ENCODE measurements around the gene TUBA4B. TPM values are rescaled to one million over a fixed set of nuclear protein-coding genes. Genes with fewer than 3 reads are reported as not detected.

The TUBA4B gene
- total RNA-seq, 4 donors from 2014 or later, result not detected

DNA sequence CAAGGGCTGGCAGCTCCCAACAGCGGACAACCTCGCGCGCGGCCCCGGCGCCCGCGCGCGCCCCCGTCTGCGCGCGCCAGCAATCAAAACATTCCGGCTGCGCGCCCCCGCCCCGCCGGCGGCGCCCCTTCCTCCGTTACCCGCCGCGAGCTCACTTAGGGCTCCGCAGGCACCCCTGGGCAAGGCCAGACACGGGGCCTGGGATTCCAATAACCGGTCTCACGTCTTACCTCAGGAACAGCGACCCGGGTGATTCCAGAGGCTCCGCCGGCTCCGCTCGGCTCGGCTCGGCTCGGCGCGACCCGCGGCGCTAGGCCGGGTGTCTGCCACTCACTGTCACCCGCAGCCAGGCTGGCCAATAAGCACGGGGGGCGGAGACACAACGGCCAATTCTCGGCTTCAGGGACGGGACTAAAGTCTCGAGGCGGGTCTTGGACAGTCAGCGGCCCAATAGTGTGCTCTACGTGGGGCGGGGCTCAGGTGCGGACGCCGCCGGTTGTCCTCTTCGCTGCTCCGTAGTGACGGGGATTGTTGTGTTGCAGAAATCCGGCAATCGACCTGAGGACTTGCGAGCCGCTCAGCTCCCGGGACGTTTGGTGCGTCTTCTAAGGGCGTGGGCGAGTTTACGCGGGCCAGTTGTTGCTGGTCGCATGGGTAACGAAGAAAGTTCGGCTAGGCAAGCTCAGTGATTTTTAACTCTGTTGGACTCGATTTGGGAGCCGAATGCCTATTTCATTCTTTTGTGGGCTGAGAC is 23.6 kb upstream of the TUBA4B start, which contains the start of the genes ANKZF1 and ATG9A:
ANKZF1 (plus strand) TSS at position 502 of the 754 bp plus-strand sequence. CDS start 452 bp downstream, outside the sequence.
ATG9A (minus strand) TSS at position 332 of the 754 bp plus-strand sequence. CDS start 1,612 bp downstream, outside the sequence.
- Histone ChIP-seq H3K27me3 (no peaks in the 10 kb centered on the region), H3K36me3 (peaks cover 0 to 37% (median 17%) of the 10 kb centered on the region in 4 donors), H3K9me3 (no peaks in the 10 kb centered on the region), H3K4me3 (peak within 1 kb of the TSS; percentile 78 to 90 (median 81)), H3K4me1 (peaks cover 18 to 36% (median 30%) of the 10 kb centered on the region in 4 donors), H3K27ac (peak within 1 kb of the TSS; percentile 92 to 98 (median 96))
- in situ Hi-C loops (cut with MboI; ENCODE audit: low pct_ligation_motif_present in 1 of 4, low pct_unique_long_range_greater_than_20kb in 1 of 4, low sequenced_read_pairs in 3 of 4) (no loop called here), intact Hi-C loops (cut with DNase I; ENCODE audit: low total_unique reads) (loop anchor here (10.0 kb wide), 2 partner anchors 65 kb away; partner anchors contain the start of gene NHEJ1)
- WGBS, 2 donors (ENCODE audit: low coverage in 1 of 2), result 0% methylated on average over 48 of the region's 80 CpGs; no CpG with 5 or more reads in 1 of the 2 donors
- no peak for TF ChIP-seq EP300 (IDR thresholded peaks at IDR 0.05; ENCODE audit: low read depth)
- TF ChIP-seq POLR2AphosphoS5 (IDR thresholded peaks at IDR 0.05), result peak; percentile 94 to 99 (median 97)
- TF ChIP-seq POLR2A (IDR thresholded peaks at IDR 0.05), result peak; percentile 94
- TF ChIP-seq, protein P1, sequence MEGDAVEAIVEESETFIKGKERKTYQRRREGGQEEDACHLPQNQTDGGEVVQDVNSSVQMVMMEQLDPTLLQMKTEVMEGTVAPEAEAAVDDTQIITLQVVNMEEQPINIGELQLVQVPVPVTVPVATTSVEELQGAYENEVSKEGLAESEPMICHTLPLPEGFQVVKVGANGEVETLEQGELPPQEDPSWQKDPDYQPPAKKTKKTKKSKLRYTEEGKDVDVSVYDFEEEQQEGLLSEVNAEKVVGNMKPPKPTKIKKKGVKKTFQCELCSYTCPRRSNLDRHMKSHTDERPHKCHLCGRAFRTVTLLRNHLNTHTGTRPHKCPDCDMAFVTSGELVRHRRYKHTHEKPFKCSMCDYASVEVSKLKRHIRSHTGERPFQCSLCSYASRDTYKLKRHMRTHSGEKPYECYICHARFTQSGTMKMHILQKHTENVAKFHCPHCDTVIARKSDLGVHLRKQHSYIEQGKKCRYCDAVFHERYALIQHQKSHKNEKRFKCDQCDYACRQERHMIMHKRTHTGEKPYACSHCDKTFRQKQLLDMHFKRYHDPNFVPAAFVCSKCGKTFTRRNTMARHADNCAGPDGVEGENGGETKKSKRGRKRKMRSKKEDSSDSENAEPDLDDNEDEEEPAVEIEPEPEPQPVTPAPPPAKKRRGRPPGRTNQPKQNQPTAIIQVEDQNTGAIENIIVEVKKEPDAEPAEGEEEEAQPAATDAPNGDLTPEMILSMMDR (IDR thresholded peaks at IDR 0.05), result peak in 1 of 5 experiments; percentile 28
- peak; percentile 99 for DNase-seq

DNA sequence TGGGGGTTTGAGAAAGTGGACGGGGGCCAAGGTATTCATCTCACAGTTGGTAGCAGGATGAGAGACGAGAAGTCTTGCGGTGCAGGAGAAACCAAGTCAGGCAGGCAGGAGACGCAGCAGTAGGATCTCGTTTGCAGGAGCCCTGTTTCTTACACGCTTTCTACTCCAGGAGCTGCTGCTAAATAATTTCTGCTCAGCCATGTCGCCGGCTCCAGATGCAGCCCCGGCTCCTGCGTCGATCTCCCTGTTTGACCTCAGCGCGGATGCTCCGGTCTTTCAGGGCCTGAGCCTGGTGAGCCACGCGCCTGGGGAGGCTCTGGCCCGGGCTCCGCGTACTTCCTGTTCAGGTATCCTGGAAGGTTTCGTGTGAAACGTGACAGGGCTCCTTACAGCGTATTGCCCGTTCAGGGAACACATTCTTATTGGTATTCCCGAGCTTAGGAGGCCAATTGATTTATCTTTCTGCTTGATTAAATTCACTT is 22.9 kb upstream of the TUBA4B start:
- peak; percentile 71 for DNase-seq
- in situ Hi-C loops (cut with MboI; ENCODE audit: low pct_ligation_motif_present in 1 of 4, low pct_unique_long_range_greater_than_20kb in 1 of 4, low sequenced_read_pairs in 3 of 4) (no loop called here), intact Hi-C loops (cut with DNase I; ENCODE audit: low total_unique reads) (no loop called here)
- no peak for TF ChIP-seq POLR2AphosphoS5 (IDR thresholded peaks at IDR 0.05)
- TF ChIP-seq, protein P1 (IDR thresholded peaks at IDR 0.05), result no peak
- TF ChIP-seq EP300 (IDR thresholded peaks at IDR 0.05; ENCODE audit: low read depth), result no peak
- no peak for TF ChIP-seq POLR2A (IDR thresholded peaks at IDR 0.05)
- no peaks in the 10 kb centered on the region for H3K27me3 ChIP-seq
- WGBS, 2 donors (ENCODE audit: low coverage in 1 of 2), result 0% methylated on average over 10 to 11 of the region's 24 CpGs
- H3K4me3 ChIP-seq, result peak overlapping the region; percentile 67 to 90 (median 78)
- H3K36me3 ChIP-seq, result peaks cover 0 to 37% (median 18%) of the 10 kb centered on the region in 4 donors
- peak overlapping the region; percentile 92 to 98 (median 96) for H3K27ac ChIP-seq
- H3K9me3 ChIP-seq, result no peaks in the 10 kb centered on the region
- H3K4me1 ChIP-seq, result peaks cover 18 to 36% (median 30%) of the 10 kb centered on the region in 4 donors

DNA sequence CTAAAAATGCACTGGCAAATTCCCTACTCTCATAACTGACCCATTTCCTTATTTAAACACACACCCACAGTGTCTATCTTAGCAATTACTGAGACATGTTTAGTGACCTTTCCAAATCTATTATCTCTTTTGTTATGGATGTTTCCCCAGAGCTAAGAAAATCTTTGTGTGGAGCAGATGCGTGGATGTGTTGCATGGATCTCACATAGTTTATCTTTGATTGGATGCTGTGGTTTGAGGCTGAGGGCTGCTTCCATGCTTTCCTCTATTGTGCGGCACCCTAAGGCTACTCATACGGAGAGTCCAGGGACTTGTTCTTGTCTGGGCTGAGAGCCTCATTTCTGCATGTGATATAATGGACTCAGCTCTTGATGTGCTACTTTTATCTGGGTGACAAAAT is 18.7 kb upstream of the TUBA4B start:
- in situ Hi-C loops (cut with MboI; ENCODE audit: low pct_ligation_motif_present in 1 of 4, low pct_unique_long_range_greater_than_20kb in 1 of 4, low sequenced_read_pairs in 3 of 4), result no loop called here
- no peak overlapping the region for H3K27ac ChIP-seq
- intact Hi-C loops (cut with DNase I; ENCODE audit: low total_unique reads), result no loop called here
- H3K9me3 ChIP-seq, result no peaks in the 10 kb centered on the region
- no peak for DNase-seq
- no peak for TF ChIP-seq POLR2A (IDR thresholded peaks at IDR 0.05)
- no peak for TF ChIP-seq POLR2AphosphoS5 (IDR thresholded peaks at IDR 0.05)
- no peak for TF ChIP-seq EP300 (IDR thresholded peaks at IDR 0.05; ENCODE audit: low read depth)
- no peak overlapping the region for H3K4me3 ChIP-seq
- no peaks in the 10 kb centered on the region for H3K27me3 ChIP-seq
- peaks cover 0 to 51% (median 27%) of the 10 kb centered on the region in 4 donors for H3K36me3 ChIP-seq
- H3K4me1 ChIP-seq, result peaks cover 7 to 14% (median 13%) of the 10 kb centered on the region in 4 donors
- WGBS, 2 donors (ENCODE audit: low coverage in 1 of 2), result 80 to 90% methylated on average over 2 to 3 of the region's 3 CpGs

DNA sequence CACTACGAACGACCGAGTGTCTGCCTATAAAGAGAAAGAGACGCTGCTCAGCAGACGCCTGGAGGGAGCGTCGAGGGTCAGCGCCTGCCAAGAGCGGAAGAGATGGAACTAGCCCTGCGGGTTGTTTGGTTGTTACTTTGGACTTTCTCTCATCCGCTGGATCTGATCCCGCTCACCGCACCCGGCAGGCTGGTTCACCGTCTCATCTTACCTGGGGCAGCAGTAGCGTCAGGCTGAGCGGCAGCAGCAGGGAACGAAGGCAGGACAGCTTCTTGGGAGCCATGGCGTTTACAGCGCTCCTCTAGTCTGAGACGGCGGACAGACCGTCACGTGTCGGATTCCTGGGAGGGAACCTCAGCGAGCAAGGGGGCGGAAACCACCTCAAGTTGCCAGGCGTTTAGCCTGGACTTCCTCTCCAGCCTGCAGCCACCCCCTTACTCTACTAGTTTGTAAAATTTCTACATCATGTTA is 9.7 kb upstream of the TUBA4B start:
- H3K27ac ChIP-seq, result peak overlapping the region; percentile 37 to 67 (median 65)

More for the DNA sequence above, 9.7 kb upstream of the TUBA4B start:
- peak; percentile 56 for DNase-seq
- Histone ChIP-seq H3K4me1 (peaks cover 13 to 33% (median 29%) of the 10 kb centered on the region in 4 donors), H3K4me3 (peak overlapping the region in 2 of 4 donors; percentile 15 to 17), H3K36me3 (peaks cover 0 to under 1% (median 0%) of the 10 kb centered on the region in 4 donors), H3K27me3 (no peaks in the 10 kb centered on the region), H3K9me3 (no peaks in the 10 kb centered on the region)
- intact Hi-C loops (cut with DNase I; ENCODE audit: low total_unique reads), result loop anchor here (10.0 kb wide), 1 partner anchor 1609 kb away; no protein-coding TSS in a partner anchor
- WGBS, 2 donors (ENCODE audit: low coverage in 1 of 2), result 58% methylated on average over 28 of the region's 28 CpGs; no CpG with 5 or more reads in 1 of the 2 donors
- in situ Hi-C loops (cut with MboI; ENCODE audit: low pct_ligation_motif_present in 1 of 4, low pct_unique_long_range_greater_than_20kb in 1 of 4, low sequenced_read_pairs in 3 of 4), result no loop called here
- TF ChIP-seq EP300 (IDR thresholded peaks at IDR 0.05; ENCODE audit: low read depth), result no peak
- TF ChIP-seq POLR2AphosphoS5 (IDR thresholded peaks at IDR 0.05), result peak in 2 of 3 donors; percentile 38 to 50
- TF ChIP-seq, protein P1 (IDR thresholded peaks at IDR 0.05), result no peak
- peak; percentile 39 for TF ChIP-seq POLR2A (IDR thresholded peaks at IDR 0.05)
